Measurements from ENCODE around the gene RBL2. TPM values are rescaled to one million over a fixed set of nuclear protein-coding genes. Genes with fewer than 3 reads are reported as not detected.
A peak's percentile ranks its signal among the peaks of the same experiment; 100 is the strongest.

The RBL2 gene
- total and polyA plus RNA-seq, 2 of the 13 experiments (the other 11 are each of a cell fraction or from before 2014, with no cell fraction given): 41.2 to 60.9 TPM

- 0 out of 2 replicates have a peak, but pooled peaks have one; percentile 46 for TF ChIP-seq ZBTB34 (CRISPR knock-in tag; IDR thresholded peaks at IDR 0.05)
- TF ChIP-seq ATF6 (CRISPR knock-in tag; conservative IDR thresholded peaks at IDR 0.05): no peak
- TF ChIP-seq ZFY (CRISPR knock-in tag; IDR thresholded peaks at IDR 0.05): no peak
- no peak for TF ChIP-seq ADNP (CRISPR knock-in tag; IDR thresholded peaks at IDR 0.05)
- 0 out of 4 replicates have a peak, but pooled peaks of 1 of the 2 experiments have one; percentile 9 for TF ChIP-seq NR2F1 (CRISPR knock-in tag; IDR thresholded peaks at IDR 0.05)
- 0 out of 2 replicates have a peak, but pooled peaks have one; percentile 42 for TF ChIP-seq RFX5 (IDR thresholded peaks at IDR 0.05; ENCODE audit: low read depth, low read length)
- no peak for TF ChIP-seq ZBTB7A (CRISPR knock-in tag; IDR thresholded peaks at IDR 0.05)
- TF ChIP-seq, protein P1, sequence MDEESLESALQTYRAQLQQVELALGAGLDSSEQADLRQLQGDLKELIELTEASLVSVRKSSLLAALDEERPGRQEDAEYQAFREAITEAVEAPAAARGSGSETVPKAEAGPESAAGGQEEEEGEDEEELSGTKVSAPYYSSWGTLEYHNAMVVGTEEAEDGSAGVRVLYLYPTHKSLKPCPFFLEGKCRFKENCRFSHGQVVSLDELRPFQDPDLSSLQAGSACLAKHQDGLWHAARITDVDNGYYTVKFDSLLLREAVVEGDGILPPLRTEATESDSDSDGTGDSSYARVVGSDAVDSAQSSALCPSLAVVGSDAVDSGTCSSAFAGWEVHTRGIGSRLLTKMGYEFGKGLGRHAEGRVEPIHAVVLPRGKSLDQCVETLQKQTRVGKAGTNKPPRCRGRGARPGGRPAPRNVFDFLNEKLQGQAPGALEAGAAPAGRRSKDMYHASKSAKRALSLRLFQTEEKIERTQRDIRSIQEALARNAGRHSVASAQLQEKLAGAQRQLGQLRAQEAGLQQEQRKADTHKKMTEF (CRISPR knock-in tag; IDR thresholded peaks at IDR 0.05): no peak
- no peak for TF ChIP-seq ZNF672 (CRISPR knock-in tag; IDR thresholded peaks at IDR 0.05)
- no peak for TF ChIP-seq GMEB1 (CRISPR knock-in tag; IDR thresholded peaks at IDR 0.05; ENCODE audit: borderline replicate concordance)
- TF ChIP-seq ZNF274 (CRISPR knock-in tag; IDR thresholded peaks at IDR 0.05): no peak
- TF ChIP-seq MEF2D (CRISPR knock-in tag; IDR thresholded peaks at IDR 0.05): no peak
- peak; percentile 75; the same call in 1 of the 2 replicates for TF ChIP-seq ZNF83 (CRISPR knock-in tag; IDR thresholded peaks at IDR 0.05; ENCODE audit: borderline replicate concordance)
- 0 out of 2 replicates have a peak, but pooled peaks have one; percentile 42 for TF ChIP-seq KAT8 (CRISPR knock-in tag; IDR thresholded peaks at IDR 0.05)
- no peak for TF ChIP-seq ZNF850 (CRISPR knock-in tag; conservative IDR thresholded peaks at IDR 0.05)
- no peak for TF ChIP-seq ZNF724P (CRISPR knock-in tag; IDR thresholded peaks at IDR 0.05; ENCODE audit: borderline replicate concordance)
- TF ChIP-seq PHB2 (IDR thresholded peaks at IDR 0.05; ENCODE audit: partially characterized antibody): no peak
- no peak for TF ChIP-seq MTF1 (CRISPR knock-in tag; IDR thresholded peaks at IDR 0.05)
- no peak; the same call in 1 of the 2 replicates for TF ChIP-seq UBTF (CRISPR knock-in tag; IDR thresholded peaks at IDR 0.05)
- TF ChIP-seq ZBTB7B (CRISPR knock-in tag; IDR thresholded peaks at IDR 0.05): 0 out of 2 replicates have a peak, but pooled peaks have one; percentile 10
- TF ChIP-seq ZNF879 (CRISPR knock-in tag; IDR thresholded peaks at IDR 0.05): 0 out of 2 replicates have a peak, but pooled peaks have one; percentile 11
- no peak for TF ChIP-seq ZNF256 (CRISPR knock-in tag; conservative IDR thresholded peaks at IDR 0.05)
These were observed 906 bp downstream of the RBL2 start (continued) for GRCh38 chr16:53435066-53435688.

Measured in HepG2 (cell line).